Peyer's patch (tissue), 4 donors: ENCODE measurements around the gene ANGPTL2. TPM values are rescaled to one million over a fixed set of nuclear protein-coding genes. Genes with fewer than 3 reads are reported as not detected.

ENCODE experiments used
- DNase-seq, 3 donors: peaks; one replicate each; pipeline ENCODE4 v3.0.0-alpha.2; 2017 to 2019
- H3K27ac ChIP-seq, 4 donors: fragments of 200-600 bp; sonication (generic); one replicate each; pipeline ENCODE4 v1.5.1; 2016 to 2019
- H3K27me3 ChIP-seq, 2 donors: fragments of 200-600 bp; sonication (generic); one replicate each; pipeline ENCODE4 v1.5.1; 2019
- H3K36me3 ChIP-seq, 3 donors: fragments of 200-600 bp; sonication (generic); one replicate each; pipeline ENCODE4 v1.5.1; 2016 to 2019
- H3K4me1 ChIP-seq, 4 donors: fragments of 200-600 bp; sonication (generic); one replicate each; pipeline ENCODE4 v1.5.1; 2016 to 2019
- H3K4me3 ChIP-seq, 4 donors: fragments of 200-600 bp; sonication (generic); 1 replicate in 3 of 4; 2 replicates in 1 of 4; pipeline ENCODE4 v1.5.1; 2016 to 2019; ENCODE audit warnings: mild to moderate bottlenecking in 1 of 4
- H3K9me3 ChIP-seq, 4 donors: fragments of 200-600 bp; sonication (generic); one replicate each; pipeline ENCODE4 v1.5.1; 2016 to 2019; ENCODE audit warnings: mild to moderate bottlenecking in 1 of 4
- POLR2A ChIP-seq, 2 donors: fragments of 450-650 bp; IDR thresholded peaks; one replicate each; pipeline ENCODE4 v1.5.1; 2017; ENCODE audit warnings: antibody characterized with exemption in 2 of 2, mild to moderate bottlenecking in 2 of 2, moderate library complexity in 2 of 2
- total RNA-seq, 4 donors: library from RNA; depleted of rRNA; stranded (reverse); fragments of >200 nt; gene quantifications; one replicate each; pipeline ENCODE4 v1.1.0, GENCODE V29; 2016
- TF ChIP-seq, protein P1 (sequence below), 6 experiments: fragments of 450-650 bp in 4 of 6; fragments of 200-600 bp in 2 of 6; sonication (generic) in 1 of 6; IDR thresholded peaks; one replicate each; pipeline ENCODE4 v1.5.1; 2017 to 2019; ENCODE audit warnings: antibody characterized with exemption in 6 of 6, mild to moderate bottlenecking in 3 of 6, moderate library complexity in 1 of 6

Gene ANGPTL2
- total RNA-seq, 4 donors from 2014 or later = 2.8 to 14.0 (median 11.3) TPM

DNA sequence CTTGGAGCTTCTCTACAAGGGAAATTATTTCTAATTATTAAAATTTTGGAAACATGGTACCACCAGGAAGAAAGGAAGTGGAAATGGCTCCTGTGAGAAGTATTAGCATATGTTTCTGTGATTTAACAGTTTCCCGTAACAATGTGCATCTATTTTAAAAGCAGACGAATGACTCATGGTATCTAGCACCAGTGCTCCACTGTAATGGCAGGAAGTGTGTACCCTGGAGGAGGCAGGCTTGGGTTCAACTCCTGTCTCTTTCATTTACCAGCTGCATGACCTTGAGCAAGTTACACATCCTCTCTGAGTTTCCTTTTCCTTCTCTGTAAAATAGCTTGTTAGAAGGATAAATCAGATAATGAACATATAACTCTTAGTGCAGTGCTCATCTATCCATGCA lies 41.0 kb upstream of the ANGPTL2 start:
- Histone ChIP-seq H3K27ac (peak overlapping the region in 1 of 4 donors; percentile 54), H3K27me3 (no peaks in the 10 kb centered on the region), H3K36me3 (peaks cover 0 to 7% (median 0%) of the 10 kb centered on the region in 3 donors), H3K9me3 (no peaks in the 10 kb centered on the region), H3K4me1 (peaks cover 0 to 16% (median 2%) of the 10 kb centered on the region in 4 donors), H3K4me3 (no peak overlapping the region)
- DNase-seq = no peak
- TF ChIP-seq, protein P1, sequence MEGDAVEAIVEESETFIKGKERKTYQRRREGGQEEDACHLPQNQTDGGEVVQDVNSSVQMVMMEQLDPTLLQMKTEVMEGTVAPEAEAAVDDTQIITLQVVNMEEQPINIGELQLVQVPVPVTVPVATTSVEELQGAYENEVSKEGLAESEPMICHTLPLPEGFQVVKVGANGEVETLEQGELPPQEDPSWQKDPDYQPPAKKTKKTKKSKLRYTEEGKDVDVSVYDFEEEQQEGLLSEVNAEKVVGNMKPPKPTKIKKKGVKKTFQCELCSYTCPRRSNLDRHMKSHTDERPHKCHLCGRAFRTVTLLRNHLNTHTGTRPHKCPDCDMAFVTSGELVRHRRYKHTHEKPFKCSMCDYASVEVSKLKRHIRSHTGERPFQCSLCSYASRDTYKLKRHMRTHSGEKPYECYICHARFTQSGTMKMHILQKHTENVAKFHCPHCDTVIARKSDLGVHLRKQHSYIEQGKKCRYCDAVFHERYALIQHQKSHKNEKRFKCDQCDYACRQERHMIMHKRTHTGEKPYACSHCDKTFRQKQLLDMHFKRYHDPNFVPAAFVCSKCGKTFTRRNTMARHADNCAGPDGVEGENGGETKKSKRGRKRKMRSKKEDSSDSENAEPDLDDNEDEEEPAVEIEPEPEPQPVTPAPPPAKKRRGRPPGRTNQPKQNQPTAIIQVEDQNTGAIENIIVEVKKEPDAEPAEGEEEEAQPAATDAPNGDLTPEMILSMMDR (IDR thresholded peaks at IDR 0.05) = no peak
- no peak for TF ChIP-seq POLR2A (IDR thresholded peaks at IDR 0.05)

DNA sequence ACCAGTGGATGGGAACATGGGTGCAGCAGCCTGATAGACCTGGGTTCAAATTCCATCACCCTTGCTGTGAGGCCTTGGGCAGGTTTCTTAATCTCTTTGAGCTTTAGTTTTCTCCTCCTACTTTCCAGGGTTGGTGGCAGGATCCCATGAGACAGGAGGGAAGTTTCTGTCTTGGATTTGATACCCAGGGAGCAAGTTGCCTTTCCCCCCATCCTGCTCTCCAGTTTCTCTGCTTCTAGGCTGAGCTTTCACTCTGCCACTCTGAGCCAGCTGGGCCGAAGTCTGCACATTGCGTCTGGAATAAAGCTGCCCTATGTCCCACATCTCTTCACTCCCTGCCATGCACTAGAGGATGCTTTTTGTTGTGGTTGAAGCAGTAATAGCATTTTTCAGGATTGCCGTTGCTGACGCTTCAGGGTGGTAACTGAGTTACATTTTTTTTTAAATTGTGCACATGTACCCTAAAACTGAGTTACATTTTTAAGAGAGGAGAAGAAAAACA lies 40.5 kb upstream of the ANGPTL2 start:
- no peaks in the 10 kb centered on the region for H3K27me3 ChIP-seq
- no peak overlapping the region for H3K4me3 ChIP-seq
- H3K36me3 ChIP-seq = peaks cover 0 to 4% (median 0%) of the 10 kb centered on the region in 3 donors
- peaks cover 0 to 16% (median 2%) of the 10 kb centered on the region in 4 donors for H3K4me1 ChIP-seq
- H3K27ac ChIP-seq = peak overlapping the region in 2 of 4 donors; percentile 42 to 54
- TF ChIP-seq, protein P1 (IDR thresholded peaks at IDR 0.05) = no peak
- TF ChIP-seq POLR2A (IDR thresholded peaks at IDR 0.05) = no peak
- no peaks in the 10 kb centered on the region for H3K9me3 ChIP-seq
- DNase-seq = peak in 1 of 3 donors; percentile 52

- Histone ChIP-seq H3K27ac (peak overlapping the region in 2 of 4 donors; percentile 42 to 54), H3K4me3 (no peak overlapping the region), H3K4me1 (peaks cover 0 to 16% (median 2%) of the 10 kb centered on the region in 4 donors), H3K9me3 (no peaks in the 10 kb centered on the region), H3K36me3 (no peaks in the 10 kb centered on the region), H3K27me3 (no peaks in the 10 kb centered on the region)
- no peak for TF ChIP-seq POLR2A (IDR thresholded peaks at IDR 0.05)
- TF ChIP-seq, protein P1 (IDR thresholded peaks at IDR 0.05) = no peak
- DNase-seq = peak in 1 of 3 donors; percentile 53
These were observed 39.8 kb upstream of the ANGPTL2 start for GRCh38 chr9:127162046-127162863.

DNA sequence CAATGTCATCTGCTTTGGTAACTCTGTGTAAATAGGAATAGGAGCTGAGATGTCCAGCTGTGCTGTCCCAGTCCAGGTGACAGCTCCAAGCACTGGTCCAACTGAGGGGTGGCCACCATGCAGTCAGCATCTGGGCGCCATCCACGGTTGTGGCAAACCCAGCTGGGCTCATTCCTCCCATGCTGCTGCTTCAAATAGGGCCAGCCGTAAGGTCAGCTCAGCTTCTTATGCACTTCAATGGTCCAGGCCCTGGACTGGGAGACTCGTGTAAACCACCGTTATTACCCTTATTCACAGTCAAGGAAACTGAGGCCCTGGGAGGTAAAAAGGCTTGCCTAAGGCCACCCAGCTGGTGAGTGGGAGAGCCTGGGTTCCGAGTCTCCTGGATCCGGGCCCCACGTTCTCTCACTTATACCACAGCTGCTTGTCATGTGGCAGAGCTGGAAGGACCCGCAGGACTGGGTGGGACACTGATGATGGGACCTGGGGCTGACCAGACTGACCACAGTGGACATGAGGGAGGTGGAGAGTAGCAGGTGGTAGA lies 38.7 kb upstream of the ANGPTL2 start:
- peak in 2 of 3 donors; percentile 36 for DNase-seq
- Histone ChIP-seq H3K9me3 (no peaks in the 10 kb centered on the region), H3K36me3 (no peaks in the 10 kb centered on the region), H3K4me1 (peaks cover 0 to 20% (median 1%) of the 10 kb centered on the region in 4 donors), H3K27me3 (no peaks in the 10 kb centered on the region), H3K27ac (no peak overlapping the region), H3K4me3 (no peak overlapping the region)
- TF ChIP-seq, protein P1 (IDR thresholded peaks at IDR 0.05) = no peak
- TF ChIP-seq POLR2A (IDR thresholded peaks at IDR 0.05) = no peak

DNA sequence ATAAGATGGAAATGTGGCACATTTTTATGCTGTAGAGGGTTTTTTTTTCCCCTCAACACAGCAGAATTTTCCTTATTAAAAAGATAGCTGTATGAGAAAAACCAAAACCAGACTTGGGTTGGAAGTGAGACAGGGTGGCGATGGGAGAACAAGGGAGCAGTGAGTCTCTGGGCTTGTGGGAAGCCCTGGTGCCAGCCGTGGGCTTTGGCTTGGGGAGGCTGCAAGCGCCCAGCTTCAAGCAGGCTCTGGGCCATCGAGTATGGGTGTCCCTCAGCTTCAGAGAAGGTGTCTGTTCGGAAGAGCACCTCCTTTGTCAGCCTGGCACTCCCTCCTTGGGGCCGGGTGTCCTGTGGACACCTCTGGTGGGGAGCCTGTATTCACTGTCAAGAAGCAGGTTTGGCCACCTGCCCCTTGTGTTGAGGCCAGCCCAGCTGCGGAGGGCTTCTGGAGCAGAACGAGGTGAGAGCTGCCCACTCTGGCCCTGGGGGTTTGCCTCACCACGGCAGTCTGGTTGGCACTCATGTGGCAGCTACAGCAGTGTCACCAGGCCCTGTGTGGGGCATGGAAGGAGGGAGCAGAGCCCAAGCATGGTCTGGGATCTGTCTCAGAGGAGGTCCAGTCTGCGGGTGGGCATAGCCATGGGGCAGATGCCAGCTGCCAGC lies 37.6 kb upstream of the ANGPTL2 start:
- Histone ChIP-seq H3K4me1 (peaks cover 0 to 24% (median 0%) of the 10 kb centered on the region in 4 donors), H3K27me3 (no peaks in the 10 kb centered on the region), H3K36me3 (no peaks in the 10 kb centered on the region), H3K9me3 (no peaks in the 10 kb centered on the region), H3K27ac (peak overlapping the region in 1 of 4 donors; percentile 14), H3K4me3 (no peak overlapping the region)
- DNase-seq = peak in 2 of 3 donors; percentile 38 to 39
- TF ChIP-seq, protein P1 (IDR thresholded peaks at IDR 0.05) = no peak
- TF ChIP-seq POLR2A (IDR thresholded peaks at IDR 0.05) = no peak
